GM12878 (cell line): ENCODE results near the gene TNFRSF6B. TPM values are rescaled to one million over a fixed set of nuclear protein-coding genes. Genes with fewer than 3 reads are reported as not detected.

Source experiments
- ATF2 ChIP-seq: IDR thresholded peaks from 2 replicates; pipeline ENCODE4 v1.6.1; 2012; ENCODE audit warnings: low read length, inconsistent platforms
- BCL11A ChIP-seq: IDR thresholded peaks from 2 replicates; pipeline ENCODE4 v1.6.1; 2011; ENCODE audit warnings: low read depth, low read length
- BHLHE40 ChIP-seq, 2 experiments: fragments of 450-650 bp in 1 of 2; IDR thresholded peaks; 2 replicates each; pipeline ENCODE4 v1.6.1; 2011 to 2017; ENCODE audit warnings: low read depth in 2 of 2, borderline replicate concordance in 1 of 2, improper control_type of control experiment in 1 of 2, low read length in 1 of 2, mild to moderate bottlenecking in 1 of 2
- E4F1 ChIP-seq: fragments of 450-650 bp; IDR thresholded peaks from 2 replicates; pipeline ENCODE4 v1.6.1; 2018; ENCODE audit warnings: borderline replicate concordance, mild to moderate bottlenecking; ENCODE audit not compliant: partially characterized antibody
- ETV6 ChIP-seq, 2 experiments: fragments of 450-650 bp in 1 of 2; IDR thresholded peaks in 1 of 2; conservative IDR thresholded peaks in 1 of 2; 2 replicates each; pipeline ENCODE4 v1.6.1; 2014; ENCODE audit warnings: antibody characterized with exemption in 1 of 2, borderline replicate concordance in 1 of 2, low read depth in 1 of 2, mild to moderate bottlenecking in 1 of 2, moderate library complexity in 1 of 2
- EZH2 ChIP-seq: IDR thresholded peaks from 2 replicates; pipeline ENCODE4 v1.6.1; 2012; ENCODE audit warnings: low read depth, mild to moderate bottlenecking, control low read depth, inconsistent platforms, low read length, borderline replicate concordance; ENCODE audit not compliant: control insufficient read depth
- GATAD2B ChIP-seq: fragments of 450-650 bp; conservative IDR thresholded peaks from 2 replicates; pipeline ENCODE4 v1.6.1; 2017; ENCODE audit warnings: low read depth, mild to moderate bottlenecking, moderate library complexity
- HDGF ChIP-seq: fragments of 450-650 bp; IDR thresholded peaks from 2 replicates; pipeline ENCODE4 v1.6.1; 2016; ENCODE audit warnings: antibody characterized with exemption
- IKZF2 ChIP-seq, 2 experiments: fragments of 450-650 bp; IDR thresholded peaks; 2 replicates each; pipeline ENCODE4 v1.6.1; 2017; ENCODE audit warnings: mild to moderate bottlenecking in 2 of 2, moderate library complexity in 2 of 2
- KAT2A ChIP-seq: conservative IDR thresholded peaks from 2 replicates; pipeline ENCODE4 v1.6.1; 2011; ENCODE audit warnings: low read depth, low read length; ENCODE audit not compliant: control insufficient read depth
- MXI1 ChIP-seq: fragments of 150-350 bp; IDR thresholded peaks from 2 replicates; pipeline ENCODE4 v1.6.1; 2011; ENCODE audit warnings: low read depth, mild to moderate bottlenecking, inconsistent platforms, low read length, improper control_type of control experiment
- TCF3 ChIP-seq: IDR thresholded peaks from 2 replicates; pipeline ENCODE4 v1.6.1; 2012; ENCODE audit warnings: low read depth, mild to moderate bottlenecking, low read length, borderline replicate concordance; ENCODE audit not compliant: insufficient read depth
- polyA plus RNA-seq, 11 experiments: library from polyadenylated mRNA; depleted of rRNA in 4 of 11; unstranded in 6 of 11; stranded (reverse) in 5 of 11; fragments of >200 nt; fragmentation: Nextera tagmentation in 4 of 11; fragmentation: Illumina TruSeq in 1 of 11; extraction: Ambion mirVana in 4 of 11; extraction: Trizol in 1 of 11; gene quantifications; 1 replicate in 1 of 11; 2 replicates in 10 of 11; pipeline versions ENCODE4 v1.2.1 to v1.2.3, GENCODE V29; 2011 to 2016; ENCODE audit warnings: inconsistent platforms in 2 of 11, missing spikeins in 2 of 11, low read depth in 1 of 11
- total RNA-seq, 4 experiments: library from RNA; depleted of rRNA in 3 of 4; stranded (reverse); fragments of >200 nt in 3 of 4; fragmentation: Illumina TruSeq in 1 of 4; extraction: Trizol in 1 of 4; gene quantifications; 2 replicates each; pipeline versions ENCODE4 v1.2.1 to v1.2.3, GENCODE V29; 2013 to 2021
- TF ChIP-seq, protein P1 (sequence below): fragments of 450-650 bp; IDR thresholded peaks from 2 replicates; pipeline ENCODE4 v1.6.1; 2017; ENCODE audit warnings: borderline replicate concordance
- TF ChIP-seq, protein P2 (sequence below): IDR thresholded peaks from 2 replicates; pipeline ENCODE4 v1.6.1; 2011; ENCODE audit warnings: borderline replicate concordance, low read depth, mild to moderate bottlenecking, moderate library complexity, low read length; ENCODE audit not compliant: insufficient read depth, poor library complexity, severe bottlenecking
- TF ChIP-seq, protein P3 (sequence below): IDR thresholded peaks from 2 replicates; pipeline ENCODE4 v1.6.1; 2012; ENCODE audit warnings: low read depth, low read length, improper control_type of control experiment

Gene TNFRSF6B
- total and polyA plus RNA-seq, 10 of the 15 experiments (the other 5 are each of a cell fraction or from before 2014, with no cell fraction given), result 0.67 to 2.2 (median 1.8) TPM; not detected in 7

DNA sequence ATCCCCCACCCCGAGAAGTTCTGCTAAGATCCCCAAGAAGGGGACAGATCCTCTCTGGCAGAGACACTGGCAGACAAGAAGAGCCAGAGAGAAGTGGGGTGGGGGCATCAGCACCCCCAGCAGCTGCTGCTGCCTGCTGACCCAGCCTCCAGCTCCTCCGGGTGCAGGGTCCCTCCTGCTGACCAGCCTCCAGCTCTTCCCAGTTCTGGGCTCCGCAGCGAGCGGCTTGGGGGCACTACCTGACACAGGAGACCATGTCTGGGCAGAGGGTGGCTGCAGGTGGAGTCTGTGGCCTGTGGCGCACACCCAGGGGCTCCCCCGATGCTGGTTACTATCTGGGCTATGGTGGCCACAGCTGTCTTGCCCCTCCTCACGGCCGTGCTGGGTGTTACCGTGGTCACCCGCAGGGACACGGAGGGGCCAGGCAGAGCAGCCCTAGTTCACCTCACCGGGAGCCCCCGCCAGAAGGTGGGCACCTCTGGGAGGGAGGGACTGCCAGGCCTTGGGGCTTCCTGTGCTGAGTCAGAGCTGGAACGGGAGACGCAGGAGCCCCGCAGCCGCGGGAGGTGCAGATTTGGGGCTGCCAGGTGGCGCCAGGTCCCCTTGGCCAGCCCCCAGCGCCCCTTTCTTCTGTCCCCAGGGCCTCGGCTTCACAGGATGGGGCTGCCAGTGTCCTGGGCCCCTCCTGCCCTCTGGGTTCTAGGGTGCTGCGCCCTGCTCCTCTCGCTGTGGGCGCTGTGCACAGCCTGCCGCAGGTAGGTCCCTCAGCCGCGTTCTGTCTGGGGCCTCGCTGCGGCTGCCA is 40.6 kb downstream of the TNFRSF6B start (continued):
- TF ChIP-seq EZH2 (no peak), MXI1 (no peak), BHLHE40 (IDR thresholded peaks at IDR 0.05; ENCODE audit: borderline replicate concordance in 1 of 2, low read depth in 2 of 2, low read length in 1 of 2) (0 out of 4 replicates have a peak, but pooled peaks have one; percentile 4 to 50), KAT2A (no peak), BCL11A (no peak), GATAD2B (peak; percentile 75), TCF3 (peak; percentile 82; the same call in 1 of the 2 replicates), HDGF (peak; percentile 52; the same call in 1 of the 2 replicates), ATF2 (no peak), ETV6 (conservative IDR thresholded peaks at IDR 0.05 in 1 of 2, IDR thresholded peaks at IDR 0.05 in 1 of 2; ENCODE audit: borderline replicate concordance in 1 of 2, low read depth in 1 of 2) (peak in 1 of 2 experiments; percentile 26; a peak in 1 of 4 replicates), E4F1 (no peak), IKZF2 (IDR thresholded peaks at IDR 0.05) (peak in 1 of 2 experiments; percentile 39; a peak in 1 of 4 replicates)
- TF ChIP-seq, protein P1, sequence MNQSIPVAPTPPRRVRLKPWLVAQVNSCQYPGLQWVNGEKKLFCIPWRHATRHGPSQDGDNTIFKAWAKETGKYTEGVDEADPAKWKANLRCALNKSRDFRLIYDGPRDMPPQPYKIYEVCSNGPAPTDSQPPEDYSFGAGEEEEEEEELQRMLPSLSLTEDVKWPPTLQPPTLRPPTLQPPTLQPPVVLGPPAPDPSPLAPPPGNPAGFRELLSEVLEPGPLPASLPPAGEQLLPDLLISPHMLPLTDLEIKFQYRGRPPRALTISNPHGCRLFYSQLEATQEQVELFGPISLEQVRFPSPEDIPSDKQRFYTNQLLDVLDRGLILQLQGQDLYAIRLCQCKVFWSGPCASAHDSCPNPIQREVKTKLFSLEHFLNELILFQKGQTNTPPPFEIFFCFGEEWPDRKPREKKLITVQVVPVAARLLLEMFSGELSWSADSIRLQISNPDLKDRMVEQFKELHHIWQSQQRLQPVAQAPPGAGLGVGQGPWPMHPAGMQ, result no peak
- TF ChIP-seq, protein P2, sequence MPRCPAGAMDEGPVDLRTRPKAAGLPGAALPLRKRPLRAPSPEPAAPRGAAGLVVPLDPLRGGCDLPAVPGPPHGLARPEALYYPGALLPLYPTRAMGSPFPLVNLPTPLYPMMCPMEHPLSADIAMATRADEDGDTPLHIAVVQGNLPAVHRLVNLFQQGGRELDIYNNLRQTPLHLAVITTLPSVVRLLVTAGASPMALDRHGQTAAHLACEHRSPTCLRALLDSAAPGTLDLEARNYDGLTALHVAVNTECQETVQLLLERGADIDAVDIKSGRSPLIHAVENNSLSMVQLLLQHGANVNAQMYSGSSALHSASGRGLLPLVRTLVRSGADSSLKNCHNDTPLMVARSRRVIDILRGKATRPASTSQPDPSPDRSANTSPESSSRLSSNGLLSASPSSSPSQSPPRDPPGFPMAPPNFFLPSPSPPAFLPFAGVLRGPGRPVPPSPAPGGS, result peak; percentile 60
- TF ChIP-seq, protein P3, sequence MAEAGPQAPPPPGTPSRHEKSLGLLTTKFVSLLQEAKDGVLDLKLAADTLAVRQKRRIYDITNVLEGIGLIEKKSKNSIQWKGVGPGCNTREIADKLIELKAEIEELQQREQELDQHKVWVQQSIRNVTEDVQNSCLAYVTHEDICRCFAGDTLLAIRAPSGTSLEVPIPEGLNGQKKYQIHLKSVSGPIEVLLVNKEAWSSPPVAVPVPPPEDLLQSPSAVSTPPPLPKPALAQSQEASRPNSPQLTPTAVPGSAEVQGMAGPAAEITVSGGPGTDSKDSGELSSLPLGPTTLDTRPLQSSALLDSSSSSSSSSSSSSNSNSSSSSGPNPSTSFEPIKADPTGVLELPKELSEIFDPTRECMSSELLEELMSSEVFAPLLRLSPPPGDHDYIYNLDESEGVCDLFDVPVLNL, result no peak
